Activated naive CD4-positive, alpha-beta T cell treated with anti-CD3 and anti-CD28 coated beads for 36 hours (primary cell): ENCODE data around the gene XPNPEP2. TPM values are rescaled to one million over a fixed set of nuclear protein-coding genes. Genes with fewer than 3 reads are reported as not detected.
A peak's percentile ranks its signal among the peaks of the same experiment; 100 is the strongest.

Source experiments
- CTCF ChIA-PET: fragments of 350-600 bp; sonication (Branson Sonifier 250); formaldehyde crosslinking; loops from one replicate; lab custom pipeline; 2021; ENCODE audit warnings: antibody characterized with exemption; lab: Charles Lee
- DNase-seq: peaks from one replicate; pipeline ENCODE4 v3.0.0-alpha.2; 2020
- H3K27ac Mint-ChIP-seq: one replicate; pipeline ENCODE4 v1.8.0; 2021; ENCODE audit warnings: mild to moderate bottlenecking, mixed read lengths
- H3K27me3 Mint-ChIP-seq: one replicate; pipeline ENCODE4 v1.8.0; 2021; ENCODE audit warnings: low read depth, mixed read lengths
- H3K36me3 Mint-ChIP-seq: one replicate; pipeline ENCODE4 v1.8.0; 2021; ENCODE audit warnings: low read depth, mixed read lengths
- H3K4me1 Mint-ChIP-seq: one replicate; pipeline ENCODE4 v1.8.0; 2021; ENCODE audit warnings: low read depth, mixed read lengths
- H3K4me3 Mint-ChIP-seq: one replicate; pipeline ENCODE4 v1.8.0; 2021; ENCODE audit warnings: mild to moderate bottlenecking, moderate library complexity, mixed read lengths
- H3K9me3 Mint-ChIP-seq: one replicate; pipeline ENCODE4 v1.8.0; 2021; ENCODE audit warnings: mixed read lengths
- intact Hi-C: fragments of 100-400 bp; cut with micrococcal nuclease; formaldehyde crosslinking; loops from one replicate; pipeline ENCODE4 v1.15.1; 2023
- total RNA-seq, 2 experiments: library from RNA; stranded (reverse); gene quantifications; one replicate each; pipeline ENCODE4 v1.2.3, GENCODE V29; 2021

The XPNPEP2 gene
- total RNA-seq, 2 experiments from 2014 or later: 0.21 to 0.27 TPM

DNA sequence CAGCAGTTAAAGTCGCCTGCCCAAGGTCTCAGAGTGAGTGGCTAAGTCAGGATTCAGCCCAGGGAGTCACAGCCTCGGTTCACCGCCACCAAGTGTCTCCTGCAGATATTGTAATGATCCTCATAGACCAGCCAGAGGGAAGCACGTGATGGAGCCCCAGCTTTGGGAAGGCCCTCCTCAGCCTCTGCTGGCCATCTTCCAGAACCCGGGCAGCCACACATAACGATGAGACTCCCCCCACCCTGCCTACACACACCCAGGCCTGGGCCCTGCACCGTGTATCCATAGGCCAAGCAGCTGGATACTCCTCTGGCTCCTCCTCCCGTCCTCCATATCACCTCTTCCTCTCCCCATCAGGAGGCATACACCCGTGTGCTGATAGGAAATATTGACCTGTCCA, 21.4 kb downstream of the XPNPEP2 start:
- H3K9me3 Mint-ChIP-seq: no peaks in the 10 kb centered on the region
- H3K4me1 Mint-ChIP-seq: peaks cover 46% of the 10 kb centered on the region
- no peak for DNase-seq
- H3K4me3 Mint-ChIP-seq: no peak overlapping the region
- intact Hi-C loops: no loop called here
- H3K27ac Mint-ChIP-seq: peak overlapping the region; percentile 68
- CTCF ChIA-PET: interaction anchor here (0.8 to 2.8 kb wide), 11 partner anchors 8 to 122 kb away, joined by 3 to 11 read pairs (median 4); partner anchors contain the start of gene SASH3
- no peaks in the 10 kb centered on the region for H3K27me3 Mint-ChIP-seq
- no peaks in the 10 kb centered on the region for H3K36me3 Mint-ChIP-seq

DNA sequence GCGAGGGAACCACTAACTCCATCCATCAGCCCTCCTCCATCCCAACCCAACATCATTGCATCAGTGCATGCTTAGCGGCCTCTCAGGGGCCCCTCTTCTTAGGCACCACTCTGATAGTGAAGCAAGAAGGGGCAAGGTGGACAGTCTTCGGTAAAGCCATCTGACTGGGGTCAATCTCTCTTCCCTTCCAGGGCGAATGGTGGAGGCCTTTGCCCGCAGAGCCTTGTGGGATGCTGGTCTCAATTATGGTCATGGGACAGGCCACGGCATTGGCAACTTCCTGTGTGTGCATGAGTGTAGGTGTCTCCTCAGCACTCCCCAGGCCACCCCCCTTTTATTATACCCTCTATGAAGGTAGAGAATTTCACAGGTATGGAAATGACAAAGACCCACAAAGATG, 22.2 kb downstream of the XPNPEP2 start:
- no peak overlapping the region for H3K27ac Mint-ChIP-seq
- intact Hi-C loops: no loop called here
- CTCF ChIA-PET: no interaction called here

DNA sequence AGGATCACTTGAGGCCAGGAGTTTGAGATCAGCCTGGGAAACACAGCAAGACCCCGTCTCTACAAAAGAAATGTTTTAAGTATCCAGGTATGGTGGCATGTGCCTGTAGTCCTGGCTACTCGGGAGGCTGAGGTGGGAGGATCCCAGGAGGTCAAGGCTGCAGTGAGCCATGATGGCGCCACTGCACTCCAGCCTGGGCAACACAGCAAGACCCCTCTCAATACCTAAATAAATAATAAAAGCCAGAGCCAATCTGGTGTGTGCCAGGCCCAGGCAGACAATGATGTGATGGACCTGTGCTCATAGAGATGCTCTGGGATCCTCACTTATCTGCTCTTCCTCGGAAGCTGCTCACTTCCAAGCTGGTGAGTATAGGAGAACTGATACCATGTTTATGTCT, 22.8 kb downstream of the XPNPEP2 start:
- Mint-ChIP-seq H3K27me3 (no peaks in the 10 kb centered on the region), H3K4me3 (no peak overlapping the region), H3K4me1 (peaks cover 39% of the 10 kb centered on the region), H3K36me3 (no peaks in the 10 kb centered on the region), H3K9me3 (no peaks in the 10 kb centered on the region), H3K27ac (no peak overlapping the region)
- CTCF ChIA-PET: interaction anchor here (1.1 kb wide), 1 partner anchor 32 kb away, joined by 3 read pairs; no protein-coding TSS in a partner anchor
- intact Hi-C loops: no loop called here
- no peak for DNase-seq

More for the DNA sequence above, 22.2 kb downstream of the XPNPEP2 start:
- H3K4me1 Mint-ChIP-seq: peaks cover 42% of the 10 kb centered on the region
- no peak for DNase-seq
- H3K27me3 Mint-ChIP-seq: no peaks in the 10 kb centered on the region
- no peaks in the 10 kb centered on the region for H3K36me3 Mint-ChIP-seq
- no peaks in the 10 kb centered on the region for H3K9me3 Mint-ChIP-seq
- no peak overlapping the region for H3K4me3 Mint-ChIP-seq

DNA sequence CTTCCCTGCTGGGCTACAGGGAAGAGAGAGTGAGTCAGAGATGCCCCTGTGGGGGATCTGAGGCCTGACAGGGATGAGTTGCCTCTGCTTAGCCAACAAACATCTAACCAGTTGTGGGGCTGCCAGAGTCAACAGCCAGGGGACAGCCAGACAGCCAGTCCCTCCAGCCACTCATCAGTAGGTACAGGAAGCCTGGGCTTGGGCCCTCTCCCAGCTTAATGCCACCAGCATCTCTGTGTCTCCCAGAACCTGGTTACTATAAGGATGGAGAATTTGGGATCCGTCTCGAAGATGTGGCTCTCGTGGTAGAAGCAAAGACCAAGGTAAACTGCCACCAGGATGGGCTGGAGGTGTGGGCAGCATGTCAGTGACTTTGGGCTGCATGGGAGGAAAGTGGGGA, 23.7 kb downstream of the XPNPEP2 start:
- intact Hi-C loops: no loop called here
- CTCF ChIA-PET: interaction anchor here (1.1 kb wide), 1 partner anchor 31 kb away, joined by 3 read pairs; no protein-coding TSS in a partner anchor
- H3K4me3 Mint-ChIP-seq: no peak overlapping the region

DNA sequence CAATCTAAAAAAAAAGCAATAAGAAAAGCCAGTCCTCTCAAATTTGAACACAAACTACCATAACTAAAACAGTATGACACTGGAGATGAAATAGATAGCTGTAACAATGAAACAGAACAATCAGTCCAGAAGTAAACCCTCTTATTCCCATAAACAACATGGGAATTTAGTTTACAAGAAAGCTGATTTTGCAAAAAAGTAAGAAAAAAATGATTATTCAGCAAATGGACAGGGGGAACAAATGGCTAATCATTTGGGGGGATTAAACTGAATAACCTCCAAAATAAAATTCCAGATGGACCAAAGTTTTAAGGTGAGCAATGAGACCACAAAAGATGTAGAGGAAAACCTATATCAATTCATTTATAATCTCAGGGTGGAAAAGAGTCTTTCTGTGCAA, 24.9 kb downstream of the XPNPEP2 start:
- no peak for DNase-seq
- CTCF ChIA-PET: interaction anchor here (0.6 kb wide), 1 partner anchor 26 kb away, joined by 4 read pairs; no protein-coding TSS in a partner anchor
- no peaks in the 10 kb centered on the region for H3K9me3 Mint-ChIP-seq
- no peak overlapping the region for H3K27ac Mint-ChIP-seq
- H3K4me1 Mint-ChIP-seq: peaks cover 39% of the 10 kb centered on the region
- no peaks in the 10 kb centered on the region for H3K36me3 Mint-ChIP-seq
- intact Hi-C loops: no loop called here
- no peak overlapping the region for H3K4me3 Mint-ChIP-seq
- no peaks in the 10 kb centered on the region for H3K27me3 Mint-ChIP-seq

More for the DNA sequence above, 23.7 kb downstream of the XPNPEP2 start:
- Mint-ChIP-seq H3K27ac (no peak overlapping the region), H3K9me3 (no peaks in the 10 kb centered on the region), H3K36me3 (no peaks in the 10 kb centered on the region), H3K4me1 (peaks cover 39% of the 10 kb centered on the region), H3K27me3 (no peaks in the 10 kb centered on the region)
- no peak for DNase-seq

DNA sequence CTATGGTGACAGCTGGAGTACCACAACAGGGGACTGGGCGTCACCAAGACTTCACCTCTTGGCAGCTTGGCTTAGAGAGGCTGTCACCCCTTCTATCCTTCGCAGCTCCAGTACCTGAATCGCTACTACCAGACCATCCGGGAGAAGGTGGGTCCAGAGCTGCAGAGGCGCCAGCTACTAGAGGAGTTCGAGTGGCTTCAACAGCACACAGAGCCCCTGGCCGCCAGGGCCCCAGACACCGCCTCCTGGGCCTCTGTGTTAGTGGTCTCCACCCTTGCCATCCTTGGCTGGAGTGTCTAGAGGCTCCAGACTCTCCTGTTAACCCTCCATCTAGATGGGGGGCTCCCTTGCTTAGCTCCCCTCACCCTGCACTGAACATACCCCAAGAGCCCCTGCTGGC, 29.4 kb downstream of the XPNPEP2 start:
- no peak overlapping the region for H3K4me3 Mint-ChIP-seq
- no peaks in the 10 kb centered on the region for H3K36me3 Mint-ChIP-seq
- no peaks in the 10 kb centered on the region for H3K27me3 Mint-ChIP-seq
- intact Hi-C loops: no loop called here
- no peak for DNase-seq
- CTCF ChIA-PET: interaction anchor here (1.4 kb wide), 1 partner anchor 8 kb away, joined by 4 read pairs; no protein-coding TSS in a partner anchor
- peaks cover 51% of the 10 kb centered on the region for H3K4me1 Mint-ChIP-seq
- no peak overlapping the region for H3K27ac Mint-ChIP-seq
- H3K9me3 Mint-ChIP-seq: no peaks in the 10 kb centered on the region

DNA sequence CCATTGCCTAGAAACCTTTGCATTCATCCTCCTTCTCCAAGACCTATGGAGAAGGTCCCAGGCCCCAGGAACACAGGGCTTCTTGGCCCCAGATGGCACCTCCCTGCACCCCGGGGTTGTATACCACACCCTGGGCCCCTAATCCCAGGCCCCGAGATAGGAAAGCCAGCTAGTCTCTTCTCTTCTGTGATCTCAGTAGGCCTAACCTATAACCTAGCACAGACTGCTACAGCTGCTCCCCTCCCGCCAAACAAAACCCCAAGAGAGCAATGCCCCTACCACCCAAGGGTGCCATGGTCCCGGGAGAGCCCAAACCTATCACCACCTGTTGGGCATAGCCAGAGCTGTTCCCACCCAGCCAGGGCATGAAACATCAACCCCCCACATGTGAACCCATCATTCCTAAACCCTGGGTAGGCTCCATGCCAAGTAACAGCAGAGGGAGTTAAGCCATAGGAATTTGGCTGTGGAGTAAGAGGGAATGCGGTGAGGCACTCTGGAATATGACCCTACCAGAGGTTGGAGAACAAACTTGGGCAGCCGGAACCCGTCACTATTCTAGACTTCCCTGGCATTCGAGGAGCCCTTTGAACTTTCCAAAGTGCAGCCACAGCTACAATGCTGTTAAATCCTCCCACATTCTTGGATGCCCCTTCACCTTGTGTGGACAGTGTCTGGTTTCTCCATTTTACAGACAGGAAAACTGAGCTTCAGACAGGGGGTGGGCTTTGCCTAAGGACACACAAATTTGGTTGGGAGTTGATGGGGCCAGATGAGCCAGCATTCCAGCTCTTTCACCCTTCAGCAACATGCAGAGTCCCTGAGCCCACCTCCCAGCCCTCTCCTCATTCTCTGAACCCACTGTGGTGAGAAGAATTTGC, 30.0 kb downstream of the XPNPEP2 start:
- CTCF ChIA-PET: interaction anchor here (1.4 kb wide), 1 partner anchor 9 kb away, joined by 4 read pairs; no protein-coding TSS in a partner anchor
- H3K27me3 Mint-ChIP-seq: no peaks in the 10 kb centered on the region
- H3K36me3 Mint-ChIP-seq: no peaks in the 10 kb centered on the region
- no peak overlapping the region for H3K4me3 Mint-ChIP-seq
- DNase-seq: no peak
- no peaks in the 10 kb centered on the region for H3K9me3 Mint-ChIP-seq
- H3K27ac Mint-ChIP-seq: peak overlapping the region; percentile 46
- intact Hi-C loops: loop anchor here (1.0 kb wide), 1 partner anchor 10 kb away; no protein-coding TSS in a partner anchor
- H3K4me1 Mint-ChIP-seq: peaks cover 54% of the 10 kb centered on the region

DNA sequence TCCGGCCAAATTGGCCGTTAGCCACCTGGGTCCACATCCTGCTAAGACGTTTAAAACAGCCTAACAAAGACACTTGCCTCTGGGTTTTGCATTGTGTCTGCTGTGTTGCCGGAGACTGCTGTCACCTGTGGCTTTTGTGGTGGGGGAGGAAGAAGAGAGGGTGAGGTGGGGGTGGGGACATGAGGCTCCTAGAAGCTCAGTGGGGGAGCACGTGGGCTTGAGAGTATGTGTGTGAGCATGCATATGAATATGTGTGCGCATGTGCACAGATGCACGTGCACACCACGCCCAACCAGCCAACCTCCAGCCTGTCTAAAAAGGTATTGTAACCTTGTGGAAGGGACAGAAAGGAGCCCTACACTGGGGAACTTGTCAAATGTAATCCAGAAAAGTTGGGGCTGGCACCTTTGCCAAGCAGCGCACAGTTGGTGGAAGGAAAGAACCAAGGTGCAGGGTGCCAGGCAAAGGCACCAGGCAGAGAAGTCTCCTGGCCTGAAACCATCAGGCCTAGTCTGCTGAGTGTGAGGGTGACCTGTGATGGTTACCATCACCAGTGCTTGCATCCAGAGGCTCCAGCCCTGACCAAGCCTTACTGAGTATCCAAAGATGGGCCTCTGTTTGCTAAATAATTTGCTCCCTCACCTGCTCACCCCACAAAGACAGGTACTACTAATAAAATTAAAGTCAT, 30.8 kb downstream of the XPNPEP2 start:
- H3K4me1 Mint-ChIP-seq: peaks cover 62% of the 10 kb centered on the region
- CTCF ChIA-PET: interaction anchor here (2.6 kb wide), 1 partner anchor 13 kb away, joined by 10 read pairs; no protein-coding TSS in a partner anchor
- intact Hi-C loops: loop anchor here (1.0 kb wide), 1 partner anchor 10 kb away; no protein-coding TSS in a partner anchor
- peak overlapping the region; percentile 77 for H3K27ac Mint-ChIP-seq
- no peaks in the 10 kb centered on the region for H3K36me3 Mint-ChIP-seq
- peak; percentile 68 for DNase-seq
- H3K9me3 Mint-ChIP-seq: no peaks in the 10 kb centered on the region
- no peaks in the 10 kb centered on the region for H3K27me3 Mint-ChIP-seq
- H3K4me3 Mint-ChIP-seq: no peak overlapping the region

DNA sequence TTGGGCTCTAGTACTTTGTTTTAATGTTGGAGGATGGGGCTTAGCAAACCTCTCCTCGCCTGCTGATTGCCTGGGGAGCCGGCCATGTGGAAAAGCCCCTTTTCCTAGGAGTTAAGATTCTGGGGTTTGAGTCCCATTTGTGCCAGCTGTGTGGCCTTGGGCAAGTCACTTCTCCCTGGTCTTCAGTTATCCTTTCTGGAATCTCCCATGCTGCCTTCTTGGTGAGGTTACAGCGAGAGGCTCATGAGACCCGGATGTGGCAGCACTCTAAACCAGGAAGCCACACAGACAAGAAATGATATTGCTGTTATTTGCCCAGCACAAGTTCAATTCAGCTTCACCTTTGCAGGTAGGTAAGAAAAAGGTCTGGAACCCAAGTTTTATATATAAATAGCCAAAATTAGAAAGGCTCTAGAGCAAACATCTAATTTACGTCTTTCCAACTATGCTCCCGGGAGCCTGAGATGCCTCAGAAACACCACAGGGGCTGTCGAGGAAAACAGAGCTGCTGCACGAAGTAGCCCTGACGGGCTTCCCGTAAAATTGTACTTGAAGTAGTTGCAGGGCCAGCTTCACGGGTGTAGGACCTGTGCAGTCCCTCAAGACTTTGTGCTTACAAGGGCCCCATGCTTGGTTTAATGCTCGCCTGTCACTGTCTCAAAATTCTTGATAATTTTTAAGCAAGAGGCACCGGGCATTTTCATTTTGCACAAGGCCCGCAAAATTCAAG, 32.7 kb downstream of the XPNPEP2 start:
- intact Hi-C loops: no loop called here
- Mint-ChIP-seq H3K4me1 (peaks cover 71% of the 10 kb centered on the region), H3K27ac (peak overlapping the region; percentile 92), H3K9me3 (no peaks in the 10 kb centered on the region), H3K4me3 (peak overlapping the region; percentile 34), H3K36me3 (no peaks in the 10 kb centered on the region), H3K27me3 (no peaks in the 10 kb centered on the region)
- CTCF ChIA-PET: interaction anchor here (0.9 to 2.6 kb wide), 5 partner anchors 9 to 167 kb away, joined by 3 to 10 read pairs (median 4); partner anchors contain the start of gene SASH3
- DNase-seq: peak; percentile 61

DNA sequence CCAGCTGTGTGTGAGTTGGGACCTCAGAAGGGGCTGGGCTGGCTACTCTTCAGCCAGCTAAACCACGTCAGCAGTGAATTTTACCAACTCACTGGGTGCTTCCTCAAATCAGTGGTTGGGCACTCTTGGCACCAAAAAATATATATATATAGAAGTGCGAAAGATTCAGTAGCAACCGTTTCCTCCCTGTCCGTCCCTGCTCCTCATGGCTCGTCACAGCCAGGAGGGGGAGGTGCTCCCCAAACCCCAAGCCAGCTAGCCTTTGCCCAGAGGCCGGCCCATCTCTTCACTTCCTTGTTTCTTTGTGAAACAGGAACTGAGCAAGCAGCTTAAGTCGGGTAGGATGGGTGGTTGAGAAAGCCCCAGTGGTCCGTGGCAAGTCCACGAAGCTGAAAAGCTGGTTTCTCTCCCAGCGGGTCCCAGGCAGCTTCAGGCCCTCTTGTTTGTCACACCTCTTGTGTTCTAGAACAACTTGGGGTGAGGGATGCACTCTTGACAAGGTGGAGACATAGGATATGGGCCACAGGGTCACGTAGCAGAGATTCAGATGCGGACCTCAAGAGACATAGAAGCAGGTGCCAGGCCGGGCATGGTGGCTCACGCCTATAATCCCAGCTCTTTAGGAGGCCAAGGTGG, 34.1 kb downstream of the XPNPEP2 start:
- Mint-ChIP-seq H3K4me3 (peak overlapping the region; percentile 32), H3K9me3 (no peaks in the 10 kb centered on the region), H3K4me1 (peaks cover 67% of the 10 kb centered on the region), H3K36me3 (no peaks in the 10 kb centered on the region), H3K27me3 (no peaks in the 10 kb centered on the region), H3K27ac (peak overlapping the region; percentile 91)
- peak; percentile 68 for DNase-seq
- CTCF ChIA-PET: interaction anchor here (1.1 to 2.1 kb wide), 3 partner anchors 8 to 17 kb away, joined by 3 to 5 read pairs (median 3); no protein-coding TSS in a partner anchor
- intact Hi-C loops: no loop called here
